ENCODE results near the gene CD300A.

The CD300A gene

DNA sequence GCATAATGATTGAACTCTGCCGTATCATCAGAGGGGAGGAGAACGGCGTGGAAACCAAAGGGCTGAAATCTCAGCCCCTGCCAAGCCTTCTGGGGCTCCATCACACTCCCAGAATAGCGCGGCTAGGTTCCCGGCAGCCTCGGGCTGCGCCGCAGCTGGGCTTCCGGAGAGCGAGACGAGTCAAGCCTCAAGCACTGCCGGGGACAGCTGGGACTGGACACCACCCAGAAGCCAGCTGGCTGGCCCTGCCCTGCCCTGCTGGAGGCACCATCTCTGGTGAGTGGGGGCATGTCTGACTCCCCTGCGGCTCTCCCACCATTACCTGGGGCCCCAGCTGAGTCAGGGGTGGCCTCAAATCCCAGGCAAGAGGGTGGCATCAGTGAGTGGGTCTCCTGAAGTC lies 41.8 kb upstream of the CD300A start:
- Histone ChIP-seq H3K36me3 (replicated peaks; ENCODE audit: low read depth, low read length) (no peaks in the 10 kb centered on the region), H3K79me2 (ENCODE audit: low read length) (no peaks in the 10 kb centered on the region), H3K4me3 (ENCODE audit: low read length) (no peak overlapping the region), H3K4me2 (ENCODE audit: low read length) (no peak overlapping the region), H3K9ac (ENCODE audit: low read length) (no peak overlapping the region), H3K27me3 (ENCODE audit: low read depth, low read length) (peaks cover 4% of the 10 kb centered on the region; the same call in 1 of the 2 replicates), H4K20me1 (ENCODE audit: insufficient read depth, low read length) (no peaks in the 10 kb centered on the region), H2AFZ (ENCODE audit: low read depth, low read length) (no peak overlapping the region), H3K27ac (ENCODE audit: low read length) (no peak overlapping the region), H3K9me3 (ENCODE audit: insufficient read depth, low read length) (no peaks in the 10 kb centered on the region), H3K4me1 (ENCODE audit: low read length) (no peaks in the 10 kb centered on the region)
- TF ChIP-seq, protein P1, sequence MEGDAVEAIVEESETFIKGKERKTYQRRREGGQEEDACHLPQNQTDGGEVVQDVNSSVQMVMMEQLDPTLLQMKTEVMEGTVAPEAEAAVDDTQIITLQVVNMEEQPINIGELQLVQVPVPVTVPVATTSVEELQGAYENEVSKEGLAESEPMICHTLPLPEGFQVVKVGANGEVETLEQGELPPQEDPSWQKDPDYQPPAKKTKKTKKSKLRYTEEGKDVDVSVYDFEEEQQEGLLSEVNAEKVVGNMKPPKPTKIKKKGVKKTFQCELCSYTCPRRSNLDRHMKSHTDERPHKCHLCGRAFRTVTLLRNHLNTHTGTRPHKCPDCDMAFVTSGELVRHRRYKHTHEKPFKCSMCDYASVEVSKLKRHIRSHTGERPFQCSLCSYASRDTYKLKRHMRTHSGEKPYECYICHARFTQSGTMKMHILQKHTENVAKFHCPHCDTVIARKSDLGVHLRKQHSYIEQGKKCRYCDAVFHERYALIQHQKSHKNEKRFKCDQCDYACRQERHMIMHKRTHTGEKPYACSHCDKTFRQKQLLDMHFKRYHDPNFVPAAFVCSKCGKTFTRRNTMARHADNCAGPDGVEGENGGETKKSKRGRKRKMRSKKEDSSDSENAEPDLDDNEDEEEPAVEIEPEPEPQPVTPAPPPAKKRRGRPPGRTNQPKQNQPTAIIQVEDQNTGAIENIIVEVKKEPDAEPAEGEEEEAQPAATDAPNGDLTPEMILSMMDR (IDR thresholded peaks at IDR 0.05; ENCODE audit: low read depth, low read length) = no peak
- TF ChIP-seq EZH2phosphoT487 (IDR thresholded peaks at IDR 0.05; ENCODE audit: low read depth) = no peak

DNA sequence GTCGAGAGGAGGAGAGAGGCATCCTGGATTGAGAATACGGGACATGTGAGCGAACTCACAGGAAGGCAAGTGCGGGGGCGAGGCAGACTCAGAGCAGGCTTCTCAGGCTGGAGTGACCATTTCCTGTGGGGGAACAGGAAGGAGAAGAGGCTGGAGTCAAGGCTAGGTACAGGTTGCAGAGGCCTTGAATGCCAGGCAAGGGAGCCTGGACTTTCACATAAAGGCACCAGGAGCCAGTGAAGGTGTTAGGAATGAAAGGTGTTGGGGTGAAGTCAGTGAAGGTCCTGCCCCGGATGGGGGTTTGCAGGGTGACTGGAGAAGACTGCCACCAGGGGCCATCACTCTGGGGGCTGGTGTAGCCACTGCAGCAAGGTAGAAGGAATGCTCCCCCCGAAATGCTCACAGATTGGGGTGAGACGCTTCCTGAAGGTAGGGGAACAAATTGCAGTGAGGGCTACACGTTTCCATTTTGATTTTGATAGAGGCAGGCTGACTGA lies 39.8 kb upstream of the CD300A start:
- peaks cover 4% of the 10 kb centered on the region; the same call in 1 of the 2 replicates for H3K27me3 ChIP-seq (ENCODE audit: low read depth, low read length)
- TF ChIP-seq EZH2phosphoT487 (IDR thresholded peaks at IDR 0.05; ENCODE audit: low read depth) = no peak
- TF ChIP-seq, protein P1 (IDR thresholded peaks at IDR 0.05; ENCODE audit: low read depth, low read length) = no peak
- no peak overlapping the region for H3K4me2 ChIP-seq (ENCODE audit: low read length)
- no peak overlapping the region for H2AFZ ChIP-seq (ENCODE audit: low read depth, low read length)
- H3K36me3 ChIP-seq (replicated peaks; ENCODE audit: low read depth, low read length) = no peaks in the 10 kb centered on the region
- H3K4me1 ChIP-seq (ENCODE audit: low read length) = no peaks in the 10 kb centered on the region
- H3K27ac ChIP-seq (ENCODE audit: low read length) = no peak overlapping the region
- H3K4me3 ChIP-seq (ENCODE audit: low read length) = no peak overlapping the region
- no peaks in the 10 kb centered on the region for H4K20me1 ChIP-seq (ENCODE audit: insufficient read depth, low read length)
- no peaks in the 10 kb centered on the region for H3K79me2 ChIP-seq (ENCODE audit: low read length)
- H3K9ac ChIP-seq (ENCODE audit: low read length) = no peak overlapping the region
- no peaks in the 10 kb centered on the region for H3K9me3 ChIP-seq (ENCODE audit: insufficient read depth, low read length)

DNA sequence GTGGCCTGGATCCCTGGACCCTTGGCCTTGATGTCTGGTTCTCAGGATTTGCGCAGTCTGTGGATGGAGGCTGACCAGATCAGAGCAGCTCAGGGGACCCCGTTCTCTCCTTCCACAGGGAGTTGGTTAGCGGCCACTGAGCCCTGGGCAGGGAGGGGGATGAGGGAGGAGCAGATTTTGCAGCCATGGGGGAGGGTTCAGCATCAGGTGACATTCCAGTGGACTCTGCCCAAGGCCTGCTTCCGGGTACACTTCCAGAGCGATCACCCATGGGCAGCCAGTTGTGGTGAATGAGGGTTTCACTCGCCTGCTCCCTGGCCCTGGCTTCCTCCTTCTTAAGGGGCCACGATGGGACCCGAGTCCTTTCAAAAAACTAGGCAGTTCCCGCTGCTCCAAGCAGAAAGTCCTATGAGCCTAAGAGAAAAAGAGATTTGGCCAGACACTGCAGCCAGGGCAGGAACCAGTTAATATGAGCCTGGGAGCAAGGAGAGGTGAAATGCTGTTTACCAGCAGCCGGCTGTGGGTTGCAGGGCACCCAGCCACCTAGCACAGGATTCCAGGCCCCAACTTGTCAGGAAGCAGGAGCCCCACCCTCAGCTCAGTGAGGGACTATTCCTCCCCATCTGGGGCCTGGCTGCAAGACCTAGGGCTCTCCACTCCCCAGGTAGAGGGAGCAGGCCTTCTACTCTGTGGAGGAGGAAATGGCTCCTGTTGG lies 39.2 kb upstream of the CD300A start:
- Histone ChIP-seq H4K20me1 (ENCODE audit: insufficient read depth, low read length) (no peaks in the 10 kb centered on the region), H3K9ac (ENCODE audit: low read length) (no peak overlapping the region), H3K27ac (ENCODE audit: low read length) (no peak overlapping the region), H3K9me3 (ENCODE audit: insufficient read depth, low read length) (no peaks in the 10 kb centered on the region), H3K27me3 (ENCODE audit: low read depth, low read length) (peaks cover 4% of the 10 kb centered on the region; the same call in 1 of the 2 replicates), H3K36me3 (replicated peaks; ENCODE audit: low read depth, low read length) (no peaks in the 10 kb centered on the region), H3K4me1 (ENCODE audit: low read length) (no peaks in the 10 kb centered on the region), H3K4me3 (ENCODE audit: low read length) (no peak overlapping the region), H3K4me2 (ENCODE audit: low read length) (no peak overlapping the region), H2AFZ (ENCODE audit: low read depth, low read length) (no peak overlapping the region), H3K79me2 (ENCODE audit: low read length) (no peaks in the 10 kb centered on the region)
- TF ChIP-seq EZH2phosphoT487 (IDR thresholded peaks at IDR 0.05; ENCODE audit: low read depth) = no peak
- TF ChIP-seq, protein P1 (IDR thresholded peaks at IDR 0.05; ENCODE audit: low read depth, low read length) = no peak

DNA sequence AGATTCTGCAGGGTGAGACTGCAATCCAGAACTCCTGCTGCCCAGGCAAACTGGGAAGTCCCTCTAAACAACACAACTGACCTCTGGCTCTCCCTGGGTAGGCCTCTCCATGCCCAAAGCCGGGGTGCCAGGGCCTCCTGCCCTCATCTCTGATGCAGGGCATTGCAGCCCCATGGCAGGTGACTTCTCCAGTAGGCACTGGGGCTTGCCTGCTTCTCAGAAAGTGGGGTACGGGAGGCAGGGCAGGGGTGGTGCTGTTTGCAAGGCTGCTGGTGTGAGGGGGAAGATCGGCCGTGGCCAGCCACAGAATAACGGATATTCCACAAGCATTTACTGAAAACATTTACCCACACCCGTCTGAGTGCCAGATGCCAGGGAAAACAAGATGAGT lies 38.7 kb upstream of the CD300A start:
- no peak overlapping the region for H2AFZ ChIP-seq (ENCODE audit: low read depth, low read length)
- H3K4me1 ChIP-seq (ENCODE audit: low read length) = no peaks in the 10 kb centered on the region
- TF ChIP-seq EZH2phosphoT487 (IDR thresholded peaks at IDR 0.05; ENCODE audit: low read depth) = no peak
- TF ChIP-seq, protein P1 (IDR thresholded peaks at IDR 0.05; ENCODE audit: low read depth, low read length) = no peak
- H3K27me3 ChIP-seq (ENCODE audit: low read depth, low read length) = peaks cover 4% of the 10 kb centered on the region; the same call in 1 of the 2 replicates
- no peak overlapping the region for H3K27ac ChIP-seq (ENCODE audit: low read length)
- no peaks in the 10 kb centered on the region for H3K9me3 ChIP-seq (ENCODE audit: insufficient read depth, low read length)
- H3K4me2 ChIP-seq (ENCODE audit: low read length) = no peak overlapping the region
- no peaks in the 10 kb centered on the region for H3K79me2 ChIP-seq (ENCODE audit: low read length)
- no peaks in the 10 kb centered on the region for H4K20me1 ChIP-seq (ENCODE audit: insufficient read depth, low read length)
- no peak overlapping the region for H3K9ac ChIP-seq (ENCODE audit: low read length)
- H3K4me3 ChIP-seq (ENCODE audit: low read length) = no peak overlapping the region
- H3K36me3 ChIP-seq (replicated peaks; ENCODE audit: low read depth, low read length) = no peaks in the 10 kb centered on the region
